Measurements from ENCODE around the gene PSMA4.
"Not testable (repeated sequence)": the region's sequence is repeated elsewhere in the genome, so short reads cannot be mapped to it uniquely, and the experiment has no call there.

Gene PSMA4

DNA sequence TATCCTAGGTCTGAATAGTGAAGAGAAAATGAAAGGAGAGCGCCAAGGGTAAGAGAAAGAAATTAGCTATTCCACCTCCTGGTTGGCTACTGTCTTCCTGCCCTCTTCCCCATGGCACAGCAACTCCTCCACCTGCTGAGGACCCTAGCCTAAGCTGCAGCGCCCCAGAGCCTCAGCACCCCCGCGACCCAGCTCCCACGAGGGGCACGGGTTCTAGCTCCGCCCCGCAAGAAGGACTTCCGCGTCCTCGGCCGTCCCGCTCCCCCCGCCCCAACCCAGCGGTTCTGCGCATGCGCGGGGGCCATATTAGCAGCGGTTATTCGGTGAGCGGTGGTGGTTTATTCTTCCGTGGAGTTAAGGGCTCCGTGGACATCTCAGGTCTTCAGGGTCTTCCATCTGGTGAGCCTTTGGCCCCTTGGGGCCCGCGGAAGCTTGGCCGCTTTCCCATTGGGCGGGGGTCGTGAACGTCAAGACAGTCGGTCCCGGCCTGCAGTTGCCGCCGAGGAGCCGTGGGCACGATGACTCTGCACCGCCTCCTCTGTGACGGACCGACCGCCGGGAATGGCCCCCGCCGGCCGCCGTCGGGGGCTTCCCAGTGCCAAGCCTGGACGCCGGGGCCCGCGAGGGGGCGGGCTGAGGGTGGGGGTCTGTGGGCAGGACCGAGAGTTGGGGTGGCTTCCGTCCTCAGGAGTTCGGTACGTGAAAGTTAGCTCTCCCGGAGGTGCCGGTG lies at the start of gene PSMA4:
PSMA4 (plus strand) TSS at position 304 of the 730 bp plus-strand sequence. CDS start 1,484 bp downstream, outside the sequence.
- peak; percentile 94 to 95 for DNase-seq

GRCh38 chr15:78492872-78493271 lies 47.4 kb upstream of the PSMA4 start:
- DNase-seq: no peak

DNA sequence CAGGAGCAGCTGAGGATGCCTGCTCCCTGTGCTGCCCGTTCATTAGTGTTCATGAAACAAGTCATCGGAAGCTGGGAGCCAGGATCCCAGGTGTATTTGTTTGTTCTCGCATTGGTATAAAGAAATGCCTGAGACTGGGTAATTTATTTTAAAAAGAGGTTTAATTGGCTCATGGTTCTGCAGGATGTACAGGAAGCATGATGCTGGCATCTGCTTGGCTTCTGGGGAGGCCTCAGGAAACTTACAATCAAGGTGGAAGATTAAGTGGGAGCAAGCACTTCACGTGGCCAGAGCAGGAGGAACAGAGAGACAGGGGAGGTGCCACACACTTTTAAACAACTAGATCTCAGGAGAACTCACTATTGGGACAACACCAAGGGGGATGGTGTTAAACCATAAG lies 38.4 kb upstream of the PSMA4 start:
- DNase-seq: no peak

DNA sequence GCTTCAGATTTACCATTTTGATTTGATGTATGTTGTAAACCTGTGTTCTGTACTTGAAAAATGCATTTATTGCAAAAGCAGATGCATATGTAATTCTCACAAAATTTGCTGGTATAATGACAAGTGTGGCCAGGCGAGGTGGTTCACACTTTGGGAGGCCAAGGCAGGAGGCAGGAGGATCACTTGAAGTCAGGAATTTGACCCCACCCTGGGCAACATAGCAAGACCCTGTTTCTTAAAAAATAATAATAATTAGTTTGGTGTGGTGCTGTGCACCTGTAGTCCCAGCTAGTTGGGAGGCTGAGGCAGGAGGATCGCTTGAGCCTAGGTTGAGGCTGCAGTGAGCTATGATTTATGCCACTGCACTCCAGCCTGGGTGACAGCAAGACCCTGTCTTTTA lies 37.6 kb upstream of the PSMA4 start:
- no peak for DNase-seq

DNA sequence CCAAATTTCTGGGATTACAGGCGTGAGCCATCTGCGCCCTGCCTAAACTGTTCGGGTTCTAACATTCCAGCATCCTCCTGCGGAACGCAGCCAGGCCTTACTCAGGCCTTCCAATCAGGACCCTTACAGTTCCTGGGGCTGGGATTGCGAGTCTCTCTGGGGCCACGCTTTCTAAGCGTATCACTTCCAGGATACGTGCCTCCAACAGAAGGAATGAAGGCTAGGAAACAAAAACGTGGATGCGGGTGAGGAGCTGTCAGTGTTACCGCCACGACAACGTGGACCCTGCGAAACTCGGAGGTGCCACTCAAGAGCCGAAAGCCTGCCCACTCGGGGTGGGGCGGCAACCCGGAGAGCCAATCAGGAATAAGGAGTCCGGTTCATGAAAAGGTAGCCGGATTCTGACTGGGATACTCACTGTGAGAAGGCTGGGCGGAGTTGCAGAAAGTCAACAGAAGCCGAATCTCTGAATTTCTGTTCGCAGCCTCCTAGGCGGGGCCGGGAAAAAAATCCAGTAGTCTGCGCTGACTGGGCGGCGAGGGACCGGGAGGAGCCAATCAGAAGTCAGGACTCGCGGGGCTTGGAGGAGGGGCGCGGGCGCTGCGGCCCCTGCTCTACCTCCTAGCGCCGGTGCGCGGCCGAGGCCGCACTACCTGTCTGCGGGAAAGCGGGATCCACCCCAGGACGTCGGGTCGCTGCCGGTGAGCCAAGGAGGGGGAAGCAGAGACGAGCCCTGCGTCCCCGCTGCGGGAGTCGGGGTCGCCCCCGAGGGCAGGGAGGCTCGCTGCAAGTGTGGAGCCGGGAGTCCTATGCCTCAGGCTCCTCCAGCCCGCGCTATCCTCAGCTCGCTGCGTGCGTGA lies 33.0 kb upstream of the PSMA4 start, which contains the start of gene HYKK:
HYKK (plus strand) TSS at position 607 of the 860 bp plus-strand sequence. CDS start 5,512 bp downstream, outside the sequence.
- peak; percentile 83 to 89 for DNase-seq

DNA sequence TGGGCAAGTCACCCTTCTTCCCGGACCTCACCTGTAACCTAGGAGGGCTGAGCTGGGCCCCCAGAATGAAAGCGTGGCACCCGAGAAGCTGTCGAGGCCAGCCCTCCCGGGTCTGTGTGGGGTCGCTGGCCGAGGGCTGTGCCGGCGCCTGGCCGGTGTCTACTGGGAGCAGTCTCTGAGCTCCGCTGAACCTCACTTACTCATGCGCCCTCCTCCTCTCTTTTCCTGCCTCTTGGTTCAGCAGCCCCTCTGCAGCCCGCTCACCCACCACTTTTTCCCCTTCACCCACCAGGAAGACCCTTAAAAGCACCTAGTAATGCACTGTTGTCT lies 32.4 kb upstream of the PSMA4 start:
- peak in 1 of 2 experiments; percentile 10 for DNase-seq

GRCh38 chr15:78508272-78508671 lies 32.0 kb upstream of the PSMA4 start:
- DNase-seq: no peak

GRCh38 chr15:78509726-78510312 lies 30.4 kb upstream of the PSMA4 start:
- no peak for DNase-seq

GRCh38 chr15:78520035-78520434 lies 20.2 kb upstream of the PSMA4 start:
- not testable (repeated sequence) for DNase-seq

- DNase-seq: no peak
These were observed 16.0 kb upstream of the PSMA4 start for GRCh38 chr15:78524230-78524629.

GRCh38 chr15:78527325-78527724 lies 12.9 kb upstream of the PSMA4 start:
- DNase-seq: no peak

DNA sequence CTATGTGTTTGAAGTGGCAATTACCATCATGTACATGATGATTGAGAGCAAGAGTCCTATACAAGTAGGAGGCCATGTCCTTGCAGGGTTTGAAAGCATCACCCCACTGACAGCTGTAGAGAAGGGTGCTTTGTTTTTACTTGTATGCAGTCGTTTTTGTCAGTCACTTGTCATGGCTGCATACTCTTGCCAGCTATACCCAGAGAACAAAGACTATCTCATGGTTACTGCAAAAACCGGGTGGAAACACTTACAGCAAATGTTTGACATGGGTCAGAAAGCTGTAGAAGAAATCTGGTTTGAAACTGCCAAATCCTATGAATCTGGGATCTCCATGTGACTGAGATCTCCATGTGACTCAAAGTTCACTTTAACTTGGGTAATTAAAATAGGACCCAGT lies 6.9 kb upstream of the PSMA4 start:
- DNase-seq: no peak

GRCh38 chr15:78536134-78536533 lies 4.1 kb upstream of the PSMA4 start:
- no peak for DNase-seq

- no peak for DNase-seq
These were observed 2.9 kb upstream of the PSMA4 start for GRCh38 chr15:78537266-78537905.

GRCh38 chr15:78538358-78538757 lies 1.9 kb upstream of the PSMA4 start:
- DNase-seq: no peak

- peak; percentile 7 to 19 for DNase-seq
These were observed 642 bp upstream of the PSMA4 start for GRCh38 chr15:78539464-78540140.

- DNase-seq: peak in 1 of 2 experiments; percentile 26
These were observed 863 bp downstream of the PSMA4 start for GRCh38 chr15:78540871-78541743.

- no peak for DNase-seq
These were observed 1.4 kb downstream of the PSMA4 start for GRCh38 chr15:78541744-78542034.

DNA sequence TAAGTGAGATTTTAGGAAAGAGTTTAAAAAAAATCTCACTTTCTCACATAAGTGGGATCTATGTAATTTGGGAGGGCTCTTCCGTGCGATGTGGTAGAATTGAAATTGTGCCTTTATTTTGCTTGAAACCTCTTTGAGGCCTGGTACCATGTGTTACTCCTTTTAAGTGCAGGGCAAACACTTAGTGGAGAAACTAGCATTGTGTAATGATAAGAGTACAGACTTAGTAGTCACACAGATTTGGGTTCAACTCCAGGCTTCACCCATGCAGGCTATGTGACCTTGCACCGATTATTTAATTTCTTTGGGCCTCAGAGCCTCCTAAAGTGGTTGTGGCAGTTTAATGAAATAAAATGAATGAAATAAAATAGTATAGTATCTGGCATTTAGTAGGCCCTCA lies 2.4 kb downstream of the PSMA4 start:
- no peak for DNase-seq

- DNase-seq: no peak
These were observed 9.9 kb downstream of the PSMA4 start for GRCh38 chr15:78550194-78550593.

DNA sequence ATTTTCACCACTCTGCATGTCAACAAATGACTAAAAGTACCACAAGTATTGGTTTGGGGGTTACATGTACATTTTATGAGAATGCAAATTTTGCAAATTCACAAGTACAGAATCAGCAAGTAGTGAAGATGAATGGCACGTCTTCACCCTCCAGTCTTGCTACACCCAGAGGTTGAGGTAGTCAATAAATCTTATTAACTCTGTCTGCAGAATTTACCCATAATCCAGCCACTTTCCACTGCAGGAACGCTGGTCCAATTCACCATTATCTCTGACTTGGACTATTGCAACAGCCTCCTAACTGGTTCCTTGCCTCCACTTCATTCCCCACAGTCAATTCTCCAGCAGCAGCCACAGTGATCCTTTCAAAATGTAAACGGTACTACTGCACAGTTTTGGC lies 10.6 kb downstream of the PSMA4 start:
- no peak for DNase-seq

DNA sequence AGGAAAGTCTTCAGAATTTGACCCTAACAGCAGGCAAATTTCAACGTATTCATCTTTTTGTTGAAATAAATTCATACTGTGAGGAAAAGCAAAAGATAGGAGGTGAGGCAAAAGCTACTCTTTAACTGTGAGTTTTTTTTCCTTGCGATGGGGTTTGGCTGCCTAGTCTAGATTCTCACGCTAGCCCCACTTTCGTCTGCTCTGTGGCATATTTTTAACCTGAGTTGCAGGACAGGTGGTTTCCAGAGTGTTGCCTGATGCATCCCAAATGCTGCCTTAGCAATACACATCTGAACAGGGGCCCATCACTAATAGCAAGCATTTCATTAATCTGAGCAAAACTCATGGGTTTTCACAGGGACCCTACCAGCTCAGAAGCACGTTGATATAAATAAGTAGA lies 11.7 kb downstream of the PSMA4 start:
- DNase-seq: no peak
